Endothelial cell of umbilical vein (primary cell): ENCODE results near the gene TMEM106A. TPM values are rescaled to one million over a fixed set of nuclear protein-coding genes. Genes with fewer than 3 reads are reported as not detected.
"Not testable (repeated sequence)": the region's sequence is repeated elsewhere in the genome, so short reads cannot be mapped to it uniquely, and the experiment has no call there.

Experiments used
- BruUV-seq: library from RNA; stranded (reverse); fragments of 400-500 nt; replicated peaks from 2 replicates; lab custom pipeline; 2021; lab: Mats Ljungman, UMichigan
- CTCF ChIA-PET: fragments of 300-600, 350-600 bp; sonication (Branson Sonifier 250); formaldehyde crosslinking; loops from one replicate; lab custom pipeline; 2021; ENCODE audit warnings: antibody characterized with exemption, inconsistent platforms; lab: Charles Lee
- POLR2A ChIA-PET: fragments of 300-600, 350-600 bp; sonication (Branson Sonifier 250); formaldehyde crosslinking; loops from one replicate; lab custom pipeline; 2021; ENCODE audit warnings: antibody characterized with exemption, inconsistent platforms; lab: Charles Lee
- DNase-seq: peaks from one replicate; pipeline ENCODE4 v3.0.0-alpha.2; 2011; ENCODE audit warnings: low read depth, low spot score
- FAIRE-seq: peaks from 2 replicates; lab custom pipeline; 2011; peaks lifted over from hg19 to GRCh38; lab: Jason Lieb, UNC
- H2AFZ ChIP-seq: 2 replicates; pipeline ENCODE4 v1.6.0; 2012; ENCODE audit warnings: low read depth, low read length, control low read depth, inconsistent platforms
- H3K27ac ChIP-seq: 2 replicates; pipeline ENCODE4 v1.5.1; 2011; ENCODE audit warnings: low read depth, mild to moderate bottlenecking, control low read depth, low read length, moderate library complexity; ENCODE audit not compliant: insufficient read depth
- H3K27me3 ChIP-seq, 2 experiments: 2 replicates each; pipeline versions ENCODE4 v1.6.0 to v1.6.1; 2011; ENCODE audit warnings: low read length in 2 of 2, mixed read lengths in 1 of 2; ENCODE audit not compliant: control insufficient read depth in 2 of 2, insufficient read depth in 2 of 2
- H3K36me3 ChIP-seq, 2 experiments: 2 replicates in 1 of 2; 3 replicates in 1 of 2; pipeline ENCODE4 v1.5.1; 2011; ENCODE audit warnings: low read length in 2 of 2, mild to moderate bottlenecking in 1 of 2, moderate library complexity in 1 of 2; ENCODE audit not compliant: control insufficient read depth in 2 of 2, insufficient read depth in 2 of 2; ENCODE audit errors: extremely low read depth in 1 of 2
- H3K4me1 ChIP-seq: 3 replicates; pipeline ENCODE4 v1.5.1; 2011; ENCODE audit warnings: mild to moderate bottlenecking, low read length; ENCODE audit not compliant: control insufficient read depth, insufficient read depth; ENCODE audit errors: extremely low read depth
- H3K4me2 ChIP-seq: 2 replicates; pipeline ENCODE4 v1.6.1; 2011; ENCODE audit warnings: low read length, control low read depth, mixed read lengths; ENCODE audit not compliant: insufficient read depth
- H3K4me3 ChIP-seq, 3 experiments: fragments of 200-600 bp in 1 of 3; sonication (generic), shearing (Covaris generic) in 1 of 3; replicated peaks in 1 of 3; 2 replicates each; pipeline ENCODE4 v1.5.1; 2011 to 2016; ENCODE audit warnings: control low read depth in 3 of 3, low read length in 3 of 3, mild to moderate bottlenecking in 2 of 3, inconsistent platforms in 1 of 3, low read depth in 1 of 3, moderate library complexity in 1 of 3; ENCODE audit not compliant: insufficient read depth in 1 of 3
- H3K79me2 ChIP-seq: 2 replicates; pipeline ENCODE4 v1.6.0; 2012; ENCODE audit warnings: low read length, inconsistent platforms; ENCODE audit not compliant: control insufficient read depth, insufficient read depth
- H3K9ac ChIP-seq: replicated peaks from 2 replicates; pipeline ENCODE3; 2011; ENCODE audit warnings: low read length, control low read depth; ENCODE audit not compliant: insufficient read depth; ENCODE audit errors: extremely low read depth
- H3K9me1 ChIP-seq: replicated peaks from 3 replicates; pipeline ENCODE4 v1.6.0; 2011; ENCODE audit warnings: mild to moderate bottlenecking, low read length; ENCODE audit not compliant: control insufficient read depth, insufficient read depth; ENCODE audit errors: extremely low read depth
- H3K9me3 ChIP-seq: replicated peaks from 2 replicates; pipeline ENCODE4 v1.5.1; 2012; ENCODE audit warnings: low read length, inconsistent platforms; ENCODE audit not compliant: control insufficient read depth, insufficient read depth
- H4K20me1 ChIP-seq: replicated peaks from 2 replicates; pipeline ENCODE3; 2011; ENCODE audit warnings: mild to moderate bottlenecking, low read length; ENCODE audit not compliant: control insufficient read depth, insufficient read depth; ENCODE audit errors: extremely low read depth
- EZH2 ChIP-seq: IDR thresholded peaks from 2 replicates; pipeline ENCODE4 v1.6.1; 2012; ENCODE audit warnings: borderline replicate concordance, low read depth, mild to moderate bottlenecking, moderate library complexity, low read length, inconsistent platforms; ENCODE audit not compliant: severe bottlenecking
- FOS ChIP-seq: IDR thresholded peaks from 2 replicates; pipeline ENCODE4 v1.6.1; 2011; ENCODE audit warnings: mild to moderate bottlenecking, low read length, moderate library complexity, borderline replicate concordance; ENCODE audit not compliant: insufficient read depth
- GATA2 ChIP-seq: IDR thresholded peaks from 2 replicates; pipeline ENCODE4 v1.7.0; 2011; ENCODE audit warnings: low read depth, mild to moderate bottlenecking, moderate library complexity, mixed read lengths, low read length; ENCODE audit not compliant: insufficient read length, insufficient read depth
- MYC ChIP-seq: IDR thresholded peaks from one replicate; pipeline ENCODE4 v1.6.1; 2011; ENCODE audit warnings: mild to moderate bottlenecking, low read depth, low read length
- dilution Hi-C: fragments of 300-500 bp; cut with MboI; formaldehyde crosslinking; loops from one replicate; pipeline ENCODE4 v1.15.0; 2019; ENCODE audit warnings: low sequenced_read_pairs; ENCODE audit not compliant: extremely low pct_ligation_motif_present
- intact Hi-C: fragments of 100-400 bp; cut with micrococcal nuclease; formaldehyde crosslinking; loops from one replicate; pipeline ENCODE4 v1.10.0; 2022
- polyA plus RNA-seq, 4 experiments: library from polyadenylated mRNA; depleted of rRNA in 3 of 4; stranded (reverse) in 3 of 4; unstranded in 1 of 4; fragments of >200 nt; gene quantifications; 2 replicates each; pipeline versions ENCODE4 v1.2.1 to v1.2.3, GENCODE V29; 2011 to 2012; ENCODE audit warnings: missing spikeins in 1 of 4
- total RNA-seq: library from RNA; stranded (reverse); gene quantifications from 2 replicates; pipeline ENCODE4 v1.2.3, GENCODE V29; 2021

The TMEM106A gene
- total and polyA plus RNA-seq, 2 donors (not counting 3 experiments of a cell fraction or from before 2014, with no cell fraction given), result 12.9 to 14.8 TPM

GRCh38 chr17:43176119-43176570 is 35.5 kb upstream of the TMEM106A start:
- CTCF ChIA-PET, result no interaction called here

DNA sequence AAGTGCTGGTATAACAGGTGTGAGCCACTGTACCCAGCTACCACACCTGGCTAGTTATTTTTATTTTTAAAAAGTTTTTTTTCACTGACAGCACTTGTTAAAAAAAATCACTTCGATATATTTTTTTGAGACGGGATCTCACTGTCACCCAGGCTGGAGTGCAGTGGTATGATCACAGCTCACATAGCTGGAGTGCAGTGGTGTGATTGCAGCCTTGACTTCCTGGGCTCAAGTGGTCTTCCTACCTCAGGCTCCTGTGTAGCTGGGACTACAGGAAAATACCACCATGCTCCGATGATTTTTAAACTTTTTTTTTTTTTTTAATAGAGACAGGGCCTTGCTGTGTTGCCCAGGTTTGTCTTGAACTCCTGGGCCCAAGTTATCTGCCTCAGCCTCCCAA is 27.8 kb upstream of the TMEM106A start:
- no peak overlapping the region for H3K4me3 ChIP-seq
- H3K27me3 ChIP-seq, result no peaks in the 10 kb centered on the region
- H3K4me2 ChIP-seq, result no peak overlapping the region
- no peaks in the 10 kb centered on the region for H4K20me1 ChIP-seq
- BruUV-seq, result no TSS peak
- no peaks in the 10 kb centered on the region for H3K9me1 ChIP-seq
- TF ChIP-seq GATA2, result no peak
- TF ChIP-seq EZH2, result no peak
- H3K79me2 ChIP-seq, result no peaks in the 10 kb centered on the region
- CTCF ChIA-PET, result no interaction called here
- H3K9ac ChIP-seq, result no peak overlapping the region
- DNase-seq (no peak), FAIRE-seq (no peak)
- no peaks in the 10 kb centered on the region for H3K4me1 ChIP-seq
- no peaks in the 10 kb centered on the region for H3K9me3 ChIP-seq
- POLR2A ChIA-PET, result no interaction called here
- intact Hi-C loops, result no loop called here
- H3K36me3 ChIP-seq, result peaks cover 2 to 3% of the 10 kb centered on the region in 2 experiments
- no peak overlapping the region for H3K27ac ChIP-seq
- no peak overlapping the region for H2AFZ ChIP-seq
- dilution Hi-C loops, result no loop called here

More at GRCh38 chr17:43176119-43176570, 35.5 kb upstream of the TMEM106A start:
- Histone ChIP-seq H2AFZ (no peak overlapping the region), H3K9me3 (no peaks in the 10 kb centered on the region), H4K20me1 (no peaks in the 10 kb centered on the region), H3K4me2 (no peak overlapping the region), H3K27ac (no peak overlapping the region), H3K36me3 (peaks cover 6 to 7% of the 10 kb centered on the region in 2 experiments), H3K4me1 (peaks cover 20% of the 10 kb centered on the region), H3K27me3 (no peaks in the 10 kb centered on the region), H3K4me3 (no peak overlapping the region), H3K9ac (no peak overlapping the region), H3K79me2 (peaks cover 19% of the 10 kb centered on the region), H3K9me1 (no peaks in the 10 kb centered on the region)
- intact Hi-C loops (no loop called here), dilution Hi-C loops (no loop called here)
- POLR2A ChIA-PET, result interaction anchor here (1.4 kb wide), 1 partner anchor 140 kb away, joined by 3 read pairs; no protein-coding TSS in a partner anchor
- TF ChIP-seq EZH2 (no peak), FOS (no peak), MYC (no peak)
- BruUV-seq, result no TSS peak
- no peak for DNase-seq
- FAIRE-seq, result no peak

- BruUV-seq, H3K4me3 ChIP-seq, dilution Hi-C loops, H3K4me2 ChIP-seq, H3K27me3 ChIP-seq, POLR2A ChIA-PET, DNase-seq, H4K20me1 ChIP-seq, intact Hi-C loops, H3K79me2 ChIP-seq, H3K27ac ChIP-seq, H3K9me1 ChIP-seq, FAIRE-seq, H2AFZ ChIP-seq, H3K9me3 ChIP-seq, H3K4me1 ChIP-seq, H3K9ac ChIP-seq: not testable (repeated sequence)
- CTCF ChIA-PET, result interaction anchor here (1.6 kb wide), 1 partner anchor 162 kb away, joined by 3 read pairs; no protein-coding TSS in a partner anchor
- peaks cover 7 to 26% of the 10 kb centered on the region in 2 experiments for H3K36me3 ChIP-seq
These were observed 25.0 kb upstream of the TMEM106A start for GRCh38 chr17:43186656-43187055.
